Osteocyte (in vitro differentiated cells): Measurements from ENCODE around the gene COX20. TPM values are rescaled to one million over a fixed set of nuclear protein-coding genes. Genes with fewer than 3 reads are reported as not detected.
A peak's percentile ranks its signal among the peaks of the same experiment; 100 is the strongest.

Experiments used
- DNase-seq: peaks from one replicate; pipeline ENCODE4 v3.0.0; 2021; ENCODE audit warnings: mixed read lengths; ENCODE audit not compliant: unreplicated experiment; ENCODE audit errors: extremely low spot score
- H3K27ac Mint-ChIP-seq: one replicate; pipeline ENCODE4 v1.8.0; 2021; ENCODE audit warnings: mild to moderate bottlenecking, mixed read lengths; ENCODE audit not compliant: unreplicated experiment
- H3K27me3 Mint-ChIP-seq: one replicate; pipeline ENCODE4 v1.8.0; 2021; ENCODE audit warnings: mixed read lengths; ENCODE audit not compliant: unreplicated experiment
- H3K36me3 Mint-ChIP-seq: one replicate; pipeline ENCODE4 v1.8.0; 2021; ENCODE audit warnings: mixed read lengths; ENCODE audit not compliant: unreplicated experiment
- H3K4me1 Mint-ChIP-seq: one replicate; pipeline ENCODE4 v1.8.0; 2021; ENCODE audit warnings: mixed read lengths; ENCODE audit not compliant: unreplicated experiment
- H3K4me3 Mint-ChIP-seq: one replicate; pipeline ENCODE4 v1.8.0; 2021; ENCODE audit warnings: mild to moderate bottlenecking, moderate library complexity, mixed read lengths; ENCODE audit not compliant: unreplicated experiment
- H3K9me3 Mint-ChIP-seq: one replicate; pipeline ENCODE4 v1.8.0; 2021; ENCODE audit warnings: mixed read lengths; ENCODE audit not compliant: unreplicated experiment
- CTCF ChIP-seq: fragments of 200-600 bp; sonication (generic); IDR thresholded peaks from 2 replicates; pipeline ENCODE4 v1.5.0; 2021; ENCODE audit warnings: antibody characterized with exemption, mild to moderate bottlenecking, moderate library complexity
- total RNA-seq: library from RNA; stranded (reverse); gene quantifications from 2 replicates; pipeline ENCODE4 v1.2.1, GENCODE V29; 2021

COX20 gene
- total RNA-seq, 1 donor from 2014 or later = 27.4 TPM

DNA sequence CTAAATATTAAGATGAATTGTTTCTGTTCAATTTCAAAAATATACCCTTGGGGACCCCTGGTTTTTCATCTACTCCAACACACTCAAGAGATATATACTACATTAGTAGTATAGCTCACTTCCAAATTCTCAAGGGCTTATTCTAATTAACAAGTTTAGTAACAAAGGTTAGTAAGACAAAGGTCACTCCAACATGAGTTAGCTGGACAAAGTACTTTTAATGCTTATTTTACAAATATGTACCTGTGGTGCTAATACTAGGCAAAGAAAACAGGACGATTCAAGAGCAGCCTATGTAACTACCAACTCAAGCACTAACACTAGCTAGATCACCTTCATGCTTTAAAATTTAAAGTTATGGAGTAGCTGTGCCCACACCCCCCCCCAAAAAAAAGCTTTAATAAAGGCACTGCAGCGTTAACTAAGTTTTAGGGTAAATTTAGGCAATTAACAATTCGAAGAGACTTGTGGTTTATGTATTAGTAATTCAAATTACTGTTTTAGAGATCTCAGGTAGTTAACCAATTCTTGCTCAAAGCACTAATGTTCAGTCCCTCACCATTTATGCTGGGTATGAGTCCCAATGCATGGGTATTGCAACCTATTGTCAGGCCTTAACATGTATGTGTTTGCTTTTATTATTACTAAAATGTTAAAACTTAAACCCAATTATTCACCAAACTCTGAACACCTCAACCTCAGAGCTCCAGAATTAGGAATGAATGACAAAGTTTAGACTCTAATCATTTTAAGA, 14.8 kb downstream of the COX20 start:
- H3K27me3 Mint-ChIP-seq = no peaks in the 10 kb centered on the region
- H3K27ac Mint-ChIP-seq = peak overlapping the region; percentile 18
- peaks cover 62% of the 10 kb centered on the region for H3K36me3 Mint-ChIP-seq
- peaks cover 3% of the 10 kb centered on the region for H3K4me1 Mint-ChIP-seq
- no peaks in the 10 kb centered on the region for H3K9me3 Mint-ChIP-seq
- no peak for DNase-seq
- TF ChIP-seq CTCF = no peak
- no peak overlapping the region for H3K4me3 Mint-ChIP-seq

GRCh38 chr1:244850896-244851295, 15.4 kb downstream of the COX20 start:
- Mint-ChIP-seq H3K9me3 (no peaks in the 10 kb centered on the region), H3K27me3 (no peaks in the 10 kb centered on the region), H3K4me3 (no peak overlapping the region), H3K27ac (peak overlapping the region; percentile 44), H3K36me3 (peaks cover 65% of the 10 kb centered on the region), H3K4me1 (peaks cover 3% of the 10 kb centered on the region)
- no peak for TF ChIP-seq CTCF
- no peak for DNase-seq

DNA sequence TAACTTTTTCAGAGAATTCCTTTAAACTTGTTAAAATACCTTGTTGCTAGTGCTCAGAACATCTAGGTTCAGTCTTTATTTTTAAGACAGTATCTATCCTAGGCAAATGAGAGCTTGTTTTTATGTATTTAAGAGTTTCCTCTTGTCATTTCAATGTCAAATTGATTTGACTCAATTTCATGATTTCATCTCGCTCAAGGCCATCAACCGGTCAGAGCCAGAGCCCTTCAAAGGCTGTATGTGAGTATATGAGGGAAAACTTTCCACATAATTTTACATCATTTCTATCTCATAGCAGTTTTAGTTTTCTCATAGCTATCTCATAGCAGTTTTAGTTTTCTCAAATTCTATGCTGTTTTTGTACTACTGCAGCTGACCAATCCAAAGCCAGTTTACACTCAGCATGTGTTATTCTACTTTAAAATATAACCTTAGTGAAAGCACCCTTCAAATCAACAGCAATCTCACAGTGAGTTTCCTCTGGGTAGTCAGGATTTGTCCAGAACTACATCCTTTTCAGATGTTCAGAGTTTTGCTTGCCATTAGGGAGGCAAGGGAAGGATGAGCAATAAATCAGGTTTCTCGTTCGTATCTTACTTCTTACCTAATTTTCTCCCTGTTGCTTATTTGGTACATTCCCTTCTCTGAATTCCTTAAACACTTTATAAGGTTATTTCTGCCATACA, 16.2 kb downstream of the COX20 start:
- Mint-ChIP-seq H3K36me3 (peaks cover 71% of the 10 kb centered on the region), H3K4me1 (peaks cover 3% of the 10 kb centered on the region), H3K9me3 (no peaks in the 10 kb centered on the region), H3K4me3 (no peak overlapping the region), H3K27ac (no peak overlapping the region), H3K27me3 (no peaks in the 10 kb centered on the region)
- TF ChIP-seq CTCF = no peak
- no peak for DNase-seq

DNA sequence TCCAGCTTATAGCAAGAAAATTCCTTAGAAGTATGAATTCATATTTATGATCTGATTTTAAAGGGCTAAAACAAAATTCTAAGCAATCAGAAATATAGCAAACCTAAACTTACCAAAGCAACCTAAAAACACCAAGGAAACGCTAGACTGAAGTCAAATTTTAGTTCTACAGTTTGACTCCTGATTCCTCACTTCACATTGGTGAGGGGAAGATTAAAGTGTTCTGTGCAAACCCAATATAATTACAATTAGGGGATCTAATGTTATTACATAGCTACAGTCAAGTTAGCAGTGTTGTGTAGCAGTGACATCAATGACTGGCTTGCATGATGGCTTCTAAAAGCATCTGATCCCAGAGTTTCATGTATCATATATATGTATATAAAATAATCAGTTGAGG, 17.2 kb downstream of the COX20 start:
- H3K4me3 Mint-ChIP-seq = no peak overlapping the region
- no peak for TF ChIP-seq CTCF
- peaks cover 79% of the 10 kb centered on the region for H3K36me3 Mint-ChIP-seq
- peaks cover 3% of the 10 kb centered on the region for H3K4me1 Mint-ChIP-seq
- no peak for DNase-seq
- no peaks in the 10 kb centered on the region for H3K9me3 Mint-ChIP-seq
- H3K27me3 Mint-ChIP-seq = no peaks in the 10 kb centered on the region
- no peak overlapping the region for H3K27ac Mint-ChIP-seq

GRCh38 chr1:244854166-244854565, 18.7 kb downstream of the COX20 start:
- H3K36me3 Mint-ChIP-seq = peaks cover 83% of the 10 kb centered on the region
- H3K9me3 Mint-ChIP-seq = no peaks in the 10 kb centered on the region
- H3K27me3 Mint-ChIP-seq = no peaks in the 10 kb centered on the region
- no peak for DNase-seq
- no peak overlapping the region for H3K27ac Mint-ChIP-seq
- TF ChIP-seq CTCF = no peak
- H3K4me1 Mint-ChIP-seq = peaks cover 6% of the 10 kb centered on the region
- no peak overlapping the region for H3K4me3 Mint-ChIP-seq
